ENCODE measurements around the gene PI4KB. TPM values are rescaled to one million over a fixed set of nuclear protein-coding genes. Genes with fewer than 3 reads are reported as not detected.

PI4KB gene
- total RNA-seq, 4 donors from 2014 or later: 65.5 to 98.1 (median 77.3) TPM

- DNase-seq (no peak), ATAC-seq (no peak)
- in situ Hi-C loops (cut with MboI; ENCODE audit: low sequenced_read_pairs in 4 of 4): no loop called here
- Histone ChIP-seq H3K4me1 (no peaks in the 10 kb centered on the region), H3K36me3 (peaks cover 0 to 94% of the 10 kb centered on the region in 2 donors), H3K27ac (no peak overlapping the region), H3K9me3 (no peaks in the 10 kb centered on the region), H3K27me3 (no peaks in the 10 kb centered on the region), H3K4me3 (no peak overlapping the region)
- no peak for TF ChIP-seq CTCF (IDR thresholded peaks at IDR 0.05 in 4 of 5, conservative IDR thresholded peaks at IDR 0.05 in 1 of 5)
- TF ChIP-seq POLR2A (IDR thresholded peaks at IDR 0.05): no peak
- intact Hi-C loops (cut with DNase I; ENCODE audit: low total_unique reads): no loop called here
Measured at GRCh38 chr1:151266821-151267220, 60.4 kb downstream of the PI4KB start.

GRCh38 chr1:151266315-151266714, 60.9 kb downstream of the PI4KB start:
- in situ Hi-C loops (cut with MboI; ENCODE audit: low sequenced_read_pairs in 4 of 4): no loop called here
- no peak for ATAC-seq

GRCh38 chr1:151265446-151266236, 61.6 kb downstream of the PI4KB start:
- Histone ChIP-seq H3K27me3 (no peaks in the 10 kb centered on the region), H3K4me3 (no peak overlapping the region), H3K4me1 (peaks cover 0 to 2% of the 10 kb centered on the region in 2 donors), H3K9me3 (no peaks in the 10 kb centered on the region), H3K36me3 (peaks cover 0 to 87% of the 10 kb centered on the region in 2 donors), H3K27ac (no peak overlapping the region)
- DNase-seq (no peak), ATAC-seq (no peak)
- in situ Hi-C loops (cut with MboI; ENCODE audit: low sequenced_read_pairs in 4 of 4) (no loop called here), intact Hi-C loops (cut with DNase I; ENCODE audit: low total_unique reads) (no loop called here)
- TF ChIP-seq POLR2A (IDR thresholded peaks at IDR 0.05) (no peak), CTCF (IDR thresholded peaks at IDR 0.05 in 4 of 5, conservative IDR thresholded peaks at IDR 0.05 in 1 of 5) (no peak)

More at GRCh38 chr1:151266315-151266714, 60.9 kb downstream of the PI4KB start:
- Histone ChIP-seq H3K27ac (no peak overlapping the region), H3K4me3 (no peak overlapping the region), H3K36me3 (peaks cover 0 to 91% of the 10 kb centered on the region in 2 donors), H3K27me3 (no peaks in the 10 kb centered on the region), H3K9me3 (no peaks in the 10 kb centered on the region), H3K4me1 (no peaks in the 10 kb centered on the region)
- no peak for DNase-seq
- intact Hi-C loops (cut with DNase I; ENCODE audit: low total_unique reads): no loop called here
- TF ChIP-seq POLR2A (IDR thresholded peaks at IDR 0.05) (no peak), CTCF (IDR thresholded peaks at IDR 0.05 in 4 of 5, conservative IDR thresholded peaks at IDR 0.05 in 1 of 5) (no peak)

GRCh38 chr1:151259351-151259750, 67.9 kb downstream of the PI4KB start:
- Histone ChIP-seq H3K36me3 (peaks cover 0 to 27% of the 10 kb centered on the region in 2 donors), H3K4me3 (no peak overlapping the region), H3K27me3 (no peaks in the 10 kb centered on the region), H3K9me3 (no peaks in the 10 kb centered on the region), H3K27ac (no peak overlapping the region), H3K4me1 (peaks cover 26 to 27% of the 10 kb centered on the region in 2 donors)
- in situ Hi-C loops (cut with MboI; ENCODE audit: low sequenced_read_pairs in 4 of 4) (loop anchor here in 1 of 4 donors (10.0 kb wide), 1 partner anchor 65 kb away; the partner anchor contains the start of genes PIP5K1A and VPS72), intact Hi-C loops (cut with DNase I; ENCODE audit: low total_unique reads) (loop anchor here (10.0 kb wide), 1 partner anchor 255 kb away; the partner anchor contains the start of genes MINDY1 and PRUNE1)
- no peak for TF ChIP-seq POLR2A (IDR thresholded peaks at IDR 0.05)
- no peak for TF ChIP-seq CTCF (IDR thresholded peaks at IDR 0.05 in 4 of 5, conservative IDR thresholded peaks at IDR 0.05 in 1 of 5)
- ATAC-seq (no peak), DNase-seq (no peak)
